Posterior vena cava (tissue), 2 donors: ENCODE measurements around the gene CPSF4L. TPM values are rescaled to one million over a fixed set of nuclear protein-coding genes. Genes with fewer than 3 reads are reported as not detected.
"Not testable (repeated sequence)": the region's sequence is repeated elsewhere in the genome, so short reads cannot be mapped to it uniquely, and the experiment has no call there.

Experiments
- DNase-seq: peaks from one replicate; pipeline ENCODE4 v3.0.0-alpha.2; 2020; ENCODE audit warnings: low spot score
- intact Hi-C, 2 donors: fragments of 100-400 bp; cut with DNase I; formaldehyde crosslinking; loops; one replicate each; pipeline versions ENCODE4 v1.14.1 to v1.14.2; 2022 to 2023
- long read RNA-seq, 2 donors: library from polyadenylated mRNA; unstranded; transcript quantifications; one replicate each; pipeline ENCODE4 v2.0.0, GENCODE V29; 2020 to 2021
- total RNA-seq, 2 donors: library from RNA; stranded (reverse); fragmentation: NEBNext Ultra II Directional; extraction: Animal tissue kit (Norgen Biotek cat#: 25700); gene quantifications; one replicate each; pipeline ENCODE4 v1.2.1, GENCODE V29; 2021
- donor health status: DM: yes; HTN: yes; CAD: no.
- donor health status: DM: yes; HTN: yes; CAD: no.

The CPSF4L gene
- not detected for total RNA-seq
- long read RNA-seq, donor 1, partial matches to known transcripts, result 0 of 1 reads
- long read RNA-seq, donor 1, other reads (novel, unspliced or antisense), result 1 of 1 reads
- long read RNA-seq, donor 2, result 0 reads

- intact Hi-C loops, result no loop called here
- DNase-seq, result no peak
Measured at GRCh38 chr17:73261617-73261951, at the start of gene CPSF4L. CPSF4L (minus strand) TSS chr17:73261880; CDS start chr17:73261818, 62 bp downstream.

GRCh38 chr17:73311428-73311780 is 49.7 kb upstream of the CPSF4L start:
- peak; percentile 88 for DNase-seq
- intact Hi-C loops, result loop anchor here in 1 of 2 donors (5.0 kb wide), 1 partner anchor 36 kb away; no protein-coding TSS in a partner anchor

DNA sequence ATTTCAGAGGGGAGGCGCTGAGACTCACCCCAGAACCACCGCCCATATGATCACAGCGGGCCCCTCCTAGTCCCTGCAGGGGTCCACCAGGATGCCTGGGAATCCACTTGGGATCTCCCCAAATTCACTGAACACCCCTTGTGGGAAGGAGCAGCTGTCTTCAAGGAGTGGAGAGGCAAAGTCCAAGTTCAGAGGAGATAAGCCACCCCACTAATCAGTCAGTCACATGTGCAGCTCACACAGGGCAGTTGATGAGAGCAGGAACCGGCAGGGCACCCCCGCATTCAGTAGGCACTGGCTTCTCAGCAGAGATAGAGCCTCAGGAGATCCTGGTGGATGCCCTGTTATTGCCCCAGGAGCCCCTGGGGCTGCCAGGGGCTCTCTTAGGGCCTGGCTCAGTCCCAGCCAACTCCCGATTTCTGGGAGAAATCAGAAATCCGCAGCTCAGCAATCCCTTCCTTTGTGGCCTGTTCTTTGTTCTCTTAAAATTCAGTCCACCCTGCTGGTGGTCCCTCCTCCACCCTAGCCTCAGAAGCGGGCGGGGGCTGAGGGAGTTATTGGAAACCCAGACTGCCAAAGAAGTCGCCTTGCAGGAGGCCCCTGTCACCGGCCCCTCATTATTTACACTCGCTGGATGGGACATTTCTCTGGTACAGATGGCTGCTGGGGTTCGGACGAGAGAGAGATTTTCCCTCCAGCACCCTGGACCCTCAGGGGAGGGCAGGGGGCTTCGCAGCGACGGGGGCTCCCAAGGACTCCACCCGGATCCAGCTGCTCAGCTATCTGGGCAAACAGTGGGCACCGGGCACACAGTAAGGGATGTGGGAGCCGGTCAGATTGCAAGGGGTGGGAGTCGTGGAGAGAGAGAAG is 48.3 kb upstream of the CPSF4L start:
- DNase-seq, result peak; percentile 81
- intact Hi-C loops, result loop anchor here in 1 of 2 donors (5.0 kb wide), 1 partner anchor 37 kb away; no protein-coding TSS in a partner anchor

GRCh38 chr17:73308959-73309358 is 47.3 kb upstream of the CPSF4L start:
- intact Hi-C loops, DNase-seq: not testable (repeated sequence)

- peak; percentile 94 for DNase-seq
Measured at GRCh38 chr17:73308017-73308823, 46.5 kb upstream of the CPSF4L start.

GRCh38 chr17:73307130-73307529 is 45.5 kb upstream of the CPSF4L start:
- no peak for DNase-seq
- intact Hi-C loops, result no loop called here

More at GRCh38 chr17:73308017-73308823, 46.5 kb upstream of the CPSF4L start:
- intact Hi-C loops, result no loop called here

- no peak for DNase-seq
- intact Hi-C loops, result no loop called here
Measured at GRCh38 chr17:73305845-73306836, 44.5 kb upstream of the CPSF4L start.

DNA sequence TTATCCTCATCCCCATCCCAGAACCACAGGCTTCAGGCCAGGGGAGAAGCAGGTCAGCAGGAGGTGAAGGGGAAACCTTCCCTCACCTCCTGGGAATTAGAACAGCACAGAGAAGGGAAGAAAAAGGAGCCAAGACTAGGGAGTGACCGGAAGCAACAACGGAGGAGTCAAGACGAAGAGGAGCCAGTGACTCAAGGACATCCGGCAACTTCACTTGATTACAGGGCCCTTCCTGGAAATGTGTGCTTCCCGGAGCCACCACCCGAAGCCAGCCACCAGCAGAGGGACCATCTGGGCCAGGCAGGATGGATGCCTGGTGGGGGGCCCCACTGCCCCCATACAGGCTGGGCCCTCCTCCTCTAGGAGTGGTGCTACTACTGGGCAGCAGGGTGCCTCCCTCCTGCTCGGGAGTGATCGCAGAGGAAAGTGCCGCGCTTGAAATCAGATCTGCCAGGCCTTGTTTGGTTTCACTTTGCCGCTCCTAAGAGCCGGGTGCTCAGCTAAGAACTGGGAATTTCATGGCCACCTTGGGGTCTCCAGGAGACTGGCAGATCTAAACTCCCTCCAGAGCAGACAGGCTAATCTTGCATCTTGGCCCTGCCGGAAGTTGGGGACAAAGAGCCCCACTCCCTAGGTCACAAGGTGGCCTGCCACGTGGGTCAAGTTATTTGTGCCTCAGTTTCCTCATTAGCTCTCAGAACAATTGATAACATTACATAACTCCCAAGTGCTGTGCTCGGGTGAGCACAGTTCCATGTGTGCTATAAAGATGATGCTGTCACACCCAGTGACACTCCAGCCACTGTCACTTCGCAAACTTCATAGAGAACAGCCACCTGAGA is 43.5 kb upstream of the CPSF4L start:
- intact Hi-C loops, result no loop called here
- peak; percentile 93 for DNase-seq

GRCh38 chr17:73304438-73304837 is 42.8 kb upstream of the CPSF4L start:
- intact Hi-C loops, result no loop called here
- DNase-seq, result no peak

- intact Hi-C loops, result no loop called here
- DNase-seq, result no peak
Measured at GRCh38 chr17:73302189-73302588, 40.5 kb upstream of the CPSF4L start.

DNA sequence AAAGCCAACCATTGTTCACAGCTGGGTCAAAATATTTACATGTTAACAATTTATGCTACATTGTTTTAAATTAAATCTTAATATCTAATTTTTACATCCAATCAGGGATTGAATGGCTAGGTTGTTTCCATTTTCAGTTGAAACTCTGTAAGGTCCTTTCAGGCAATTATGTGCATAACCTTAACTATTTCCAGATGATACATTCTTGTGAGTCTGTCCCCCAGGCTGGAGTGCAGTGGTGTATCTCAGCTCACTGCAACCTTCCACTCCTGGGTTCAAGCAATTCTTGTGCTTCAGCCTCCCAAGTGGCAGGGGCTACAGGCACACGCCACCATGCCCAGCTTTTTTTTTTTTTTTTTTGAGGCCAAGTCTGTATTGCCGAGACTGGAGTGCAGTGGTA is 39.7 kb upstream of the CPSF4L start:
- no peak for DNase-seq
- intact Hi-C loops, result no loop called here

- no peak for DNase-seq
Measured at GRCh38 chr17:73300392-73300791, 38.7 kb upstream of the CPSF4L start.

DNA sequence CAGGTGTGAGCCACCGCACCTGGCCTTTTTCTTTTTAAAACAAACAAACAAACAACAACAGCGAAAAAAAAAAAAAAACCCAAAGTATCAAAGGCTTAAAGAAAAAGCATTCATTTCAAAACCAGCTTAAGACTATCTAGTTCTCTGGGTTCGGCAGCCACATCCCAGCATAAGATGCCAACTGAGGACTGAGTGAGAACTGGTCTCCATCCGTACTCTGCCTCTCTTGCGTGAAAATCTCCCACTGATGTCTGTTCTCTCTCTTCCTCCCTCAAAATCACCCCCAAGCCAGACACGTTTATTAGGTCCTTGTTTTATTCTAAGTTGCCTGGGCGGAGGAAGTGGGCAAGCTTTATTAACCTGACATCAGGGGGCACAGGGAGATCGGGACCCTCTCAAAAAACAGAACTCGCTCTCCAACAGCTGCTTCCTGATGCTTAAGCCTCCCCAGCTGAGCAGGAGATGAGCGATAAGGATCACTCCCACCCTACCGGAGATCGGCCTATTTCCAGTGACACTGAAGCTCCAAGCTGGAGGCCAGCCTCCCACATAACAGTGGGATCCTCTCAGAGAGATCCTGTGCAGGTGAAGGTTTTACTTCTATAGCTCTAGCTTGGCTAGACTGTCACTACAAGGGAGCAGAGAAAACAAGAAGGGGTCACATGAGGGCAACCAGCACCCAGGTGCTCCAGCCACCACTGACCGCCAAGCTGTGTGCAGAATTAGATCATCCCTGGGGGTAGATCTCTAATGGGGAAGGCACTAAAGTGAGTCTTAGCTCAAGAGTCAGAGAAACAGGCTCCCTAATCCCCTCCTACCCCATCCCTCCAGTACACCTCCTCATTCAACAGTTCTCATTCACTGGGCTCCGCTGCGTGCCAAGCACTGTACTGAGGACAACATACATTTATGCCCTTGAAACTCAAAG is 36.5 kb upstream of the CPSF4L start:
- DNase-seq, result no peak
- intact Hi-C loops, result no loop called here

More at GRCh38 chr17:73300392-73300791, 38.7 kb upstream of the CPSF4L start:
- intact Hi-C loops, result no loop called here

- intact Hi-C loops, result no loop called here
- peak; percentile 87 for DNase-seq
Measured at GRCh38 chr17:73293480-73293911, 31.8 kb upstream of the CPSF4L start.

GRCh38 chr17:73293031-73293430 is 31.4 kb upstream of the CPSF4L start:
- intact Hi-C loops, result no loop called here
- DNase-seq, result no peak

- intact Hi-C loops, result no loop called here
- peak; percentile 82 for DNase-seq
Measured at GRCh38 chr17:73292031-73292531, 30.4 kb upstream of the CPSF4L start.
